Esophagus squamous epithelium (tissue), 5 donors: ENCODE results near the gene RGS6. TPM values are rescaled to one million over a fixed set of nuclear protein-coding genes. Genes with fewer than 3 reads are reported as not detected.

Experiments used
- DNase-seq: peaks from one replicate; lab custom pipeline; 2025; lab: John Stamatoyannopoulos, UW
- H3K27ac ChIP-seq, 4 donors: fragments of 200-600 bp; sonication (generic); one replicate each; pipeline ENCODE4 v1.5.1; 2016 to 2019; ENCODE audit warnings: mild to moderate bottlenecking in 1 of 4
- H3K27me3 ChIP-seq, 4 donors: fragments of 200-600 bp; sonication (generic); 1 replicate in 3 of 4; 2 replicates in 1 of 4; pipeline versions ENCODE4 v1.5.1 to v1.6.0; 2017 to 2021; ENCODE audit warnings: antibody characterized with exemption in 1 of 4
- H3K36me3 ChIP-seq, 3 donors: fragments of 200-600 bp; sonication (generic); one replicate each; pipeline ENCODE4 v1.5.1; 2016 to 2019
- H3K4me1 ChIP-seq, 3 donors: fragments of 200-600 bp; sonication (generic); one replicate each; pipeline ENCODE4 v1.5.1; 2017 to 2019
- H3K4me3 ChIP-seq, 4 donors: fragments of 200-600 bp; sonication (generic); 1 replicate in 3 of 4; 2 replicates in 1 of 4; pipeline ENCODE4 v1.5.1; 2016 to 2019; ENCODE audit warnings: mild to moderate bottlenecking in 2 of 4, moderate library complexity in 1 of 4
- H3K9me3 ChIP-seq, 3 donors: fragments of 200-600 bp; sonication (generic); one replicate each; pipeline ENCODE4 v1.5.1; 2016 to 2019
- POLR2A ChIP-seq, 4 donors: fragments of 450-650 bp; IDR thresholded peaks; one replicate each; pipeline ENCODE4 v1.6.1; 2017; ENCODE audit warnings: antibody characterized with exemption in 4 of 4, mild to moderate bottlenecking in 4 of 4, moderate library complexity in 3 of 4
- WGBS, 2 donors: methylation state at CpG; one replicate each; pipeline ENCODE4 v1.1.5; 2018; 5-methylcytosine and 5-hydroxymethylcytosine counted together
- intact Hi-C: fragments of 100-400 bp; cut with DNase I; formaldehyde crosslinking; loops from one replicate; pipeline ENCODE4 v1.15.0; 2022
- total RNA-seq, 4 donors: library from RNA; depleted of rRNA; stranded (reverse); fragments of >200 nt; gene quantifications; one replicate each; pipeline ENCODE4 v1.1.0, GENCODE V29; 2016
- TF ChIP-seq, protein P1 (sequence below), 6 experiments: fragments of 450-650 bp in 4 of 6; fragments of 200-600 bp in 2 of 6; sonication (generic) in 2 of 6; IDR thresholded peaks; one replicate each; pipeline ENCODE4 v1.5.1; 2016 to 2019; ENCODE audit warnings: antibody characterized with exemption in 6 of 6, mild to moderate bottlenecking in 4 of 6, moderate library complexity in 4 of 6
- donor health status: DM: yes; HTN: yes; CAD: no.

RGS6 gene
- total RNA-seq, 4 donors from 2014 or later, result 0.06 to 0.76 (median 0.66) TPM; not detected in 1

DNA sequence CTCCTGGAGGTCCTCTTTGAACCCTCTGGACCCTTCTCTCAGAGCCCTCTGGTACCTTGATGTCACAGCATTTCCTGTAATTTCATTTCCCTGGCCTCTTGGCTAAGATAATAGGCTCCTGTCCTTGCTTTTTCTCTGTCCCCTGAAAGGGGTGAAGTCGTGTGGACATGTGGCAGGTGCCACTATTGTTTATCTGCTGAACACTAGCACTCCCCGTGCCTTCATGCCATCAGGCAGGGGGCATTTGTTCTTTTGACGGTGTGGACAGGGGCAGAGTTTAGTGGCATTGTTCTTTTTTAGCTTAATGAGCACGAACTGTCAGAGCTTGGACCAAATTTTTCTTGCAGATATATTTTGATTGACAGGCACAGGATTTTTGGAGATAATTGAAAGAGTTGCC is 166.0 kb downstream of the RGS6 start:
- Histone ChIP-seq H3K4me1 (no peaks in the 10 kb centered on the region), H3K27ac (no peak overlapping the region), H3K9me3 (no peaks in the 10 kb centered on the region), H3K4me3 (no peak overlapping the region), H3K27me3 (no peaks in the 10 kb centered on the region), H3K36me3 (no peaks in the 10 kb centered on the region)
- intact Hi-C loops, result no loop called here
- WGBS, 2 donors, result 33 to 38% methylated on average over 4 of the region's 4 CpGs
- TF ChIP-seq, protein P1, sequence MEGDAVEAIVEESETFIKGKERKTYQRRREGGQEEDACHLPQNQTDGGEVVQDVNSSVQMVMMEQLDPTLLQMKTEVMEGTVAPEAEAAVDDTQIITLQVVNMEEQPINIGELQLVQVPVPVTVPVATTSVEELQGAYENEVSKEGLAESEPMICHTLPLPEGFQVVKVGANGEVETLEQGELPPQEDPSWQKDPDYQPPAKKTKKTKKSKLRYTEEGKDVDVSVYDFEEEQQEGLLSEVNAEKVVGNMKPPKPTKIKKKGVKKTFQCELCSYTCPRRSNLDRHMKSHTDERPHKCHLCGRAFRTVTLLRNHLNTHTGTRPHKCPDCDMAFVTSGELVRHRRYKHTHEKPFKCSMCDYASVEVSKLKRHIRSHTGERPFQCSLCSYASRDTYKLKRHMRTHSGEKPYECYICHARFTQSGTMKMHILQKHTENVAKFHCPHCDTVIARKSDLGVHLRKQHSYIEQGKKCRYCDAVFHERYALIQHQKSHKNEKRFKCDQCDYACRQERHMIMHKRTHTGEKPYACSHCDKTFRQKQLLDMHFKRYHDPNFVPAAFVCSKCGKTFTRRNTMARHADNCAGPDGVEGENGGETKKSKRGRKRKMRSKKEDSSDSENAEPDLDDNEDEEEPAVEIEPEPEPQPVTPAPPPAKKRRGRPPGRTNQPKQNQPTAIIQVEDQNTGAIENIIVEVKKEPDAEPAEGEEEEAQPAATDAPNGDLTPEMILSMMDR (IDR thresholded peaks at IDR 0.05), result no peak
- TF ChIP-seq POLR2A (IDR thresholded peaks at IDR 0.05), result no peak
- no peak for DNase-seq

DNA sequence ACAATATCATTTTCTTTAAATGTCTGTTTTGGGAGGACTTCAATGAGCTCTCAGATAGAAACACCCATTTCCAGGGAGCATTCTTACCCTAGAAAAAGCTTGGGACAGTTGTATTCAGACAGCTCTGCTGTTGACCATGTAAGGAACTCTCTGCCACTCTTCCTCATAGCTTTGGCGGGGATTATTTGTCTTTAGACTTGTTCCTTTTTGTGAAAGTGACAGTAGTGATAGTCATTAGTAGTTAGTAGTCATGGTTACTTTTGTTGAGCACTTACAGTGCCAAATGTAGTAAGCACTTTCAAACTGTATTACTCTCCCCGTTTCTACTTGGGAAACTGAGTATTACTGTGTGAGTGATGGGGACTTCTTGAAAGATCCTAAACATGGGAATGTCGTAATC is 167.3 kb downstream of the RGS6 start:
- Histone ChIP-seq H3K4me1 (no peaks in the 10 kb centered on the region), H3K27me3 (no peaks in the 10 kb centered on the region), H3K27ac (no peak overlapping the region), H3K9me3 (no peaks in the 10 kb centered on the region), H3K36me3 (no peaks in the 10 kb centered on the region), H3K4me3 (no peak overlapping the region)
- intact Hi-C loops, result no loop called here
- TF ChIP-seq POLR2A (IDR thresholded peaks at IDR 0.05), result no peak
- TF ChIP-seq, protein P1 (IDR thresholded peaks at IDR 0.05), result no peak
- no peak for DNase-seq
- WGBS, 2 donors, result 42 to 45% methylated on average over 3 of the region's 3 CpGs

DNA sequence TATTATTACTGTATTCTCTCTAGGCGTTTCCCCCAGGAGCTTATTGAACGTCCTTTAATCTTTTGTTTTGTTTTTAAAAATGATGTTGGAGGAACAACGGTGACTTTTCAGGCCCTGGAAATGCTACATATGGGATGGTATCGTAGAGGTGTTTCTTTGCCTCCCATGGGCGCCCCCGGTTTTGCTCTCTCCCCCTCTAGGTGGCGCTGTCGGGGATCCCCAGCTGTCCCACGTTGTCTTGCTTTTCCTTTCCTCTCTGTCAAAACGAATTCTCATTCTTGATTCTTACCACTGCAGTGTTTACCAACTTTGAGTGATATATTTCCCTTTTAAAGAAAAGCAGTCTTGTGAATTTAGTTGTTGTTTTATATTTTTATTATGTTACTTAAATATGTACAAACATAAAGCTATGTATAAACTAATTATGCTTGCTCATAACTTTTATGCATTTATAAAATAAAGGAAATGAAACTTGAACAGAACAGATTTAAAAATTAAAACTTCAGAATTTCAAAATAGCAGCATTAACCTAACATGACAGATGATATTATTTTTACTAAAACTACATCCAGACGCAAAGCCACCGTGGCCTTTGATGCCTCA is 171.9 kb downstream of the RGS6 start:
- TF ChIP-seq POLR2A (IDR thresholded peaks at IDR 0.05), result no peak
- TF ChIP-seq, protein P1 (IDR thresholded peaks at IDR 0.05), result peak in 3 of 6 experiments; percentile 9 to 29 (median 10)
- H3K4me3 ChIP-seq, result no peak overlapping the region
- H3K4me1 ChIP-seq, result no peaks in the 10 kb centered on the region
- H3K27me3 ChIP-seq, result peaks cover 0 to 5% (median 0%) of the 10 kb centered on the region in 4 donors
- WGBS, 2 donors, result 45 to 47% methylated on average over 12 of the region's 12 CpGs
- intact Hi-C loops, result no loop called here
- H3K36me3 ChIP-seq, result no peaks in the 10 kb centered on the region
- no peak overlapping the region for H3K27ac ChIP-seq
- DNase-seq, result no peak
- H3K9me3 ChIP-seq, result no peaks in the 10 kb centered on the region

DNA sequence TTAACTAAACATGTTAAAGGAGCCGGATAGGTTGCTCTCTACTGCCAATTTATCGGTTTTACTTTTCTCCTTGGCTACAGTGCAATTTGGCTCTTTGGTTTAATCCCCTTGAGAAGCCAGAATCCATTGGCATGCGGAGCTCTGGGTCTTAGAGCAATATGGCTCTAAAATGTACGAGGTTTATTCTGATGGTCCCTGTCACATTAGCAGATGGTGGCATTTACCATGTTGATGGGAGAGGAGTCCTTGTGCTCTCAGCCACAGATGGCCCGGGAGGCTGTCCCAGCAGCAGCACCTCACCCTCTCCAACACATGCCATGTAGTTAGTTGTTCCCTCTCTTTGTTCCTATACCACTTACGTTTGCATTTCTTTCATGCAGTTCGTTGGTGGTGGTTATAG is 179.7 kb downstream of the RGS6 start:
- DNase-seq, result no peak
- Histone ChIP-seq H3K36me3 (no peaks in the 10 kb centered on the region), H3K4me1 (no peaks in the 10 kb centered on the region), H3K4me3 (no peak overlapping the region), H3K27me3 (peaks cover 0 to 4% (median 0%) of the 10 kb centered on the region in 4 donors), H3K9me3 (no peaks in the 10 kb centered on the region), H3K27ac (no peak overlapping the region)
- TF ChIP-seq, protein P1 (IDR thresholded peaks at IDR 0.05), result no peak
- TF ChIP-seq POLR2A (IDR thresholded peaks at IDR 0.05), result no peak
- WGBS, 2 donors, result 77 to 83% methylated on average over 7 of the region's 7 CpGs
- intact Hi-C loops, result no loop called here

DNA sequence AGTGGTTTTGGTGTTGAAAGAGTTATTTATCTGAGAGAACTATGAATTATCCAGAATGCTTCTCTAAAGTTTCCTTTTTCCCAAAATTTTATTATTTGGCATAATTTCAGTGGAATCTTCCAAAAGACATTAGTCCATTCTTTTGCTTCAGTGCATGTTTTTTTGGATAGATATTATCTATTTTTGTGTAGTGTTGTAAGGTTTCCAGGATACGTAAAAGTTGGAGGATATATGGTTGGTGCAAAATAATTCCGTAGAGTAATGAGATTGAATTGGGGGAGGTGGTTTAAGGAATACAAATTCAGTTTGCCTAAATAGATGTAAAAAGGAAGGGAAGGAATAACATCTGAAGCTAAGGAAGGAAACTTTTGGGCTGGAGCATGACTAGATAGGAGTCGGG is 186.6 kb downstream of the RGS6 start:
- Histone ChIP-seq H3K4me1 (no peaks in the 10 kb centered on the region), H3K9me3 (no peaks in the 10 kb centered on the region), H3K4me3 (no peak overlapping the region), H3K36me3 (no peaks in the 10 kb centered on the region), H3K27me3 (no peaks in the 10 kb centered on the region), H3K27ac (no peak overlapping the region)
- 76 to 83% methylated on average over 3 of the region's 3 CpGs for WGBS, 2 donors
- intact Hi-C loops, result no loop called here
- no peak for TF ChIP-seq POLR2A (IDR thresholded peaks at IDR 0.05)
- TF ChIP-seq, protein P1 (IDR thresholded peaks at IDR 0.05), result no peak
- DNase-seq, result no peak
